ENCODE data around the gene MFRP. TPM values are rescaled to one million over a fixed set of nuclear protein-coding genes. Genes with fewer than 3 reads are reported as not detected.
"Not testable (repeated sequence)": the region's sequence is repeated elsewhere in the genome, so short reads cannot be mapped to it uniquely, and the experiment has no call there.

The MFRP gene
- not detected for polyA plus RNA-seq (2012; ENCODE audit: insufficient read depth, insufficient read length)

DNA sequence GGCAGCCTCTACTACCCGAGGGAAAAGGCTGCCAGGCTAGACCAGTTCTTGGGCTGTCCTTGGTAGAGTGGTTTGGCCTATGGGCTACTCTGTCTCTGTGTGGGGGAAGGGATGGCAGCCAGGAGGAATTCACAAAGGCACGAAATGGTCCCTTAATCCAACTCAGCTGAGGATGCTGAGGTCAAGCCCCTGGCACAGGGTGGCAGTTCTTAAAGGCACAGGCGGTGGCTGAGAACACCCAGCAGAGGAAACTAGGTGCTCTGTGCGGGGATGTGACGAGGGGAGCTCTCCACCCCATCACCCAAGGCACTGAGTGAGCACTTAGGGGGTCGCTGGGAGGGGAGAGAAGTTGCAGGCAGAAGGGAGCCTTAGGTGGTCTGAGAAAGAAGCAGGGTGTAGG lies at the start of gene MFRP:
MFRP (minus strand) TSS at position 101 of the 400 bp plus-strand sequence. CDS start 192 bp downstream, outside the sequence.
- H3K4me3 ChIP-seq (ENCODE audit: low read length) = no peak within 1 kb of the TSS
- DNase-seq (ENCODE audit: low read depth, low spot score) = no peak

DNA sequence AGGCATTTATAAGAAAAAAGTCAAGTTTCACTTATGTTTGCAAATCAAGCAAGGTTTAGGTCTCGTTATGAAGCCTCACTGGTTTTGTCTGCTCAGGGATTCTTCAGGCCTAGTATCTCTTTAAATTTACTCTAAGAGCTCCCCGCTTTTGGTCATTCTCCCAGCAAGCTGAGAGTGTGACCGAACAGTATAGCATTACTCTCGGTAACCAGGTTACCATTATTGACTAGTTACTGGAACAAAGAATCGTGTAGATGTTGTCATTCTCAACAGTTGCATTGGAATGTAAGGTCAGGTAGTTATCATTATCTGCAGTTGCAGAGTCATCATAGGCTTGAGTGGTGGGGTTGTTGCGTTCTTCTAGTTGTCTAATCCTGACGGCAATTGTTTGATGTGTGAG lies 44.8 kb upstream of the MFRP start:
- DNase-seq (ENCODE audit: low read depth, low spot score) = no peak

DNA sequence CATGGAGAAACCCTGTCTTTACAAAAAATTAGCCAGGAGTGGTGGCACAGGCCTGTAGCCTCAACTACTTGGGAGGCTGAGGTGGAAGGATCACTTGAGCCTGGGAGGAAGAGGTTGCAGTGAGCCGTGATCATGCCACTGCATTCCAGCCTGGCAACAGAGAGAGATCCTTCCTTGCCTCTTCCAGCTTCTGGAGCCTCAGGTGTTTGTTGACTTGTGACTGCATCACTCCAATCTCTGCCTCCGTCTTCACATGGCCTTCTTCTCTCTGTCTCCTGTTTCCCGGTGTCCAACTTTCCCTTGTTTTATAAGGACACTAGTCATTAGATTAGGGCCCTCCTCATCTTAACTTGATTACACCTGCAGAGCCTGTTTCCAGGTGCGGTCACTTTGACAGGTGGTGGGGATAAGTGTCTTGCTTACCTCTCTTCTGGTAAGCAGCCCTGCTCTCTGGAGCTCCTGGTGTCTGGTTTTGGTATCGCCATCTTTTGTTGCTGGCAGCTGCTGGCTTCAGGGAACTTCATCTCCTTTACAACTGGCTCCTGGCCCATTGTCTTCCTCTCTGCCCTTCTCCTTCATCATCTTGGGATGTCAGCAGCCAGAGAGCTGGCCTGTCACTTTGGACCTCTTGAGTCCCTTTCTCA lies 43.2 kb upstream of the MFRP start:
- no peak overlapping the region for H3K4me3 ChIP-seq (ENCODE audit: low read length)
- no peak for DNase-seq (ENCODE audit: low read depth, low spot score)

More for the DNA sequence above, 44.8 kb upstream of the MFRP start:
- no peak overlapping the region for H3K4me3 ChIP-seq (ENCODE audit: low read length)

DNA sequence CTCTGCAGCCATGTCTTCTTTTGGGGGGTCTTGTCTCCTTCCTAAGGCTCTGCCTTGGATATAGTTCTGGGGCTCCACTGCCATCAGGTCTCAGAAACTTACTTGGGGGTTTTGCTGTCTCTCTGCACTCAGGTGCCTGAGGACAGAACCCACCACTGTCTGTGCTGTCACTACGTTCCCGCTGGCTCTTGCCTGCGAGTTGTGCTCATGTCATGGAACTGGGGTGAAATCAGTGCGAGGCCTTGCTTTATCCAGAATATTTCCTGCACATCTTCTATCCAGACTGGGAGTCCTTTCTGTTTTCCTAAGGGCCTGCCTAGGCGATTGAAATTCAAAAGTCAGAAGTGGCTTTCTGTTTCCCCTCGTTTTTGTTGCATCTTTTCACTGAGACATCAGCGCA lies 41.6 kb upstream of the MFRP start:
- DNase-seq (ENCODE audit: low read depth, low spot score) = no peak
- no peak overlapping the region for H3K4me3 ChIP-seq (ENCODE audit: low read length)

DNA sequence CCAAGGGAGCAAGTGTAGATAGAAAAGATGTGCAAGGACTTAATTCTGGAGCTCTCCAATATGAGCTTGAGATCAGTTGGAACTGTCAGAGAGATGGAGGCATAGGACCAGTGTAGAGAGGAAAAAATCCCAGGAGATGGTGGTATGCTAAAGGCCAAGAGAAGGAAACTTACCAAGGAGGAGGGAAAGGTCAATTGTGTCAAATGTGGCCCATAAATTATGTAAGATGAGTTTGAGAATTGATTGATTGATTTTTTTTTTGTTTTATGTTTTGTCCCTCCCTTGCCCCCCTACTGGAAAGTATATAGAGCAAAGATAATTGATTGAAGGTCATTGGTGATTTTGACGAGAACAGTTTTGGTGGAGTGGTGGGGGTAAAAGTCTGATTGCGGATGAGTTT lies 37.8 kb upstream of the MFRP start:
- no peak overlapping the region for H3K4me3 ChIP-seq (ENCODE audit: low read length)
- DNase-seq (ENCODE audit: low read depth, low spot score) = no peak

DNA sequence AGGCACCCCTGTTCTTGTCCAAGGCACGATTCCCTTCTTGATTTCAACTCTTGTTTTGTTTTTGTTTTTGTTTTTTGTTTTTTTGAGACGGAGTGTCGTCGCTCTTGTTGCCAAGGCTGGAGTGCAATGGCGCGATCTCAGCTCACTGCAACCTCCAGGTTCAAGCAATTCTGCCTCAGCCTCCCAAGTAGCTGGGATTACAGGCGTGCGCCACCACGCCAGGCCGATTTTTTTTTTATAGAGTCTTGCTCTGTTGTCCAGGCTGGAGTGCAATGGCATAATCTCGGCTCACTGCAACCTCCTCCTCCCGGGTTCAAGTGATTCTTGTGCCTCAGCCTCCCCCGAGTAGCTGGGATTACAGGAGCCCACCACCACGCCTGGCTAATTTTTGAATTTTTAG lies 36.0 kb upstream of the MFRP start:
- not testable (repeated sequence) for H3K4me3 ChIP-seq (ENCODE audit: low read length)

DNA sequence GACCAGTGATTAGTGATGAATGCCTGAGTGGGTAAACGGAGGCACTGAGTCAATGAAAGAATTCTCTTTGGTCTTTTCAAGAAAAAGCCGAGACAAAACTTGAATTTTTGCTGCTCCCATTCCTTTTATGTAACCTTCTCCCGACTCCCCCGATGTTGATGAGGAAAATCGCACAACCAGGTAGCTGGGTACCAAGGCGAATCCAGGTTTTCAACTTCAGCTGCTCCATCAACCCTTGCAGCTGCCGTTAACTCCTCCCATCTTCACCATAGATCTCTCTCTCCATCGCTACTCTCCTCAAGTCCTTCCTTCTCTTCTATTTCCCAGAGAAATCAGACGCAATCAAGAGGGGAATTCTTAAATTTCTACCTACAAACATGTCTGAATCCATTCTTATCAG lies 35.6 kb upstream of the MFRP start:
- no peak for DNase-seq (ENCODE audit: low read depth, low spot score)
- H3K4me3 ChIP-seq (ENCODE audit: low read length) = peak overlapping the region; percentile 75

More for the DNA sequence above, 36.0 kb upstream of the MFRP start:
- DNase-seq (ENCODE audit: low read depth, low spot score) = not testable (repeated sequence)

DNA sequence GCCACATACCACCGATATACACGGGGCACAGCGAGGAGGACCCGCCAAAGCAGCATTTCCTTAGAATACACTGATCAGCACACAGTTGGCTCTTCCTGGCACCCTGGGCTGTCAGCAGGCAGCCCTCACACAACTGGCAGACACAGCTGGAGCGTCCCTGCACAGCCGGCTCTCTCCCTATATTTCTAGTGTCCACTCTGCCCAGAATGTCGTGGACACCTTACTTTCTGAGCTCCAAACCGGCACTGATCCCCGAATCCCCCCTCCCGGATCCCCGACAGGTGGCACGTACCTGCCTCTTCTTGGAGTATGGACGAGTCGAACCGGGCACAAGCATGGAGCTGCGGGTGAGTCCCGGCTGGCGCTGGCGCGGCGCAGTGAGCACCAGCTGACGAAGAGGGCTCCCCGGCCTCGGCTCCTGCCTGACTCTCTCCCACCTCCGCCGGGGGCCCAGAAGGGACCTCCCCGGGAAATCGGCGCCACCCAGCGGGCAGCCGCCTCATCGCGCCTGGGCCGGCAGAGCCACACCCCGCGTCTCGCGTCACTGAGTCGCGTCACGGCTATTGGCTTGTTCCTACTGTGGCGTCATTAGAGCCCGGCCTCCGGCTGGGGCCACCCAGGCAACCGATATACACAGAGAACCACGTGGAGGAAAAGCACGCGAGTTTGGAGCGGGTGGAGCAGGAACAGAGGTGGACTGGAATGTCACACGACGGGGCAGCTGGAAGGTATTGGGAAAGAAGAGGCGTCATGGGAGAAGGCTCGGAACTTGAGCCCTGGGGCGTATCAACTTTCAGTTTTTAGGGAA lies 34.9 kb upstream of the MFRP start, which contains the start of gene USP2:
USP2 (minus strand) TSS at position 510 of the 808 bp plus-strand sequence. CDS start 8,210 bp downstream, outside the sequence.
- H3K4me3 ChIP-seq (ENCODE audit: low read length) = peak within 1 kb of the TSS; percentile 75
- DNase-seq (ENCODE audit: low read depth, low spot score) = peak; percentile 89

DNA sequence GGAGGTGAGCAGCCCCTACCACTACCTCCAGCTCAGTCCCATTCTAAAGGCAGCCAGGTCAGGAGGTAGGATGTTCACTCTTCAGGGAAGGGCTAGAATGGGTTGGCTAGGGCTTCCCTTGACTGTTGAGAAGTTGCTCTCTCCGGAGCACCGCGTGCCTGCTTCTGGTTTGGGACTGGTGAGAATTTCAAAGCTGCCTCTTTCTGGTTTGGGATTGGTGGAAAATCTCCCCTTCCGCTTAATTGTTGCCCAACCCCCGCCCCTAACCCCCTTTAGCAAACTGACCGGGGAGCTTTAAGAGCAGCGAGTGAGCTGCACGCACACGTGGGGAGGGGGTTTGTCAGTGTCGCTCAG lies 34.3 kb upstream of the MFRP start:
- DNase-seq (ENCODE audit: low read depth, low spot score) = peak; percentile 37
- H3K4me3 ChIP-seq (ENCODE audit: low read length) = peak overlapping the region; percentile 75

DNA sequence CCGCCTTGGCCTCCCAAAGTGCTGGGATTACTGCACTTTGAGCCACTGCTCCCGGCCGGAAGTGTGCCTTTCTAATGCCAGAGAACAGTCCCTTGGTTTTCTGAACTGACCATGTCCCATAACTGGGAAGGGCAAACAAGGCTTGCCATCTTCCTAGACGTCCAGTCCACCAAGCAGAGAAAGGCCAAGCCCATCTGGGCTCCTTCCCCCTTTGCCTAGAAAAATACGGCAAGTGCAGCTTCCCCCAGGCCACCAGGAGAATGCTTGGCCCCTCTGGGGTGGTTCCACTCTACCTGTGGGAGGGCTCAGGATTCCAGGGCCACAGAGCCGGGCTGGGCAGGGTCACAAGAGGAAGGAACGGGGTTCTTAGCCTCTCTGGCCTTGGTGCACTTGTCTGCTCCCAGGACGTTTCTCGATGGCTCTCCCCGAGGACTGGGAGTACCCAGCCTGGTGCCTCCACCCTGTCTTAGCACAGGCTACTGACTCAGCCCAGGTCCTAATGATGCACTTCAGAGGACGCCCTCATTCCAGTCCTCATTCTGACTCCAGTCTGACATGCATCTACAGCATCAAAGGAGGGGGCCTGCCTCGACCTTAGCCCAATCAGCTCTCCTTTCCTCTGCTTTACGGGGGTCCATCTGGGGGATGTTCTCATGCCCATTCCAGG lies 33.8 kb upstream of the MFRP start:
- peak overlapping the region; percentile 75 for H3K4me3 ChIP-seq (ENCODE audit: low read length)
- no peak for DNase-seq (ENCODE audit: low read depth, low spot score)

DNA sequence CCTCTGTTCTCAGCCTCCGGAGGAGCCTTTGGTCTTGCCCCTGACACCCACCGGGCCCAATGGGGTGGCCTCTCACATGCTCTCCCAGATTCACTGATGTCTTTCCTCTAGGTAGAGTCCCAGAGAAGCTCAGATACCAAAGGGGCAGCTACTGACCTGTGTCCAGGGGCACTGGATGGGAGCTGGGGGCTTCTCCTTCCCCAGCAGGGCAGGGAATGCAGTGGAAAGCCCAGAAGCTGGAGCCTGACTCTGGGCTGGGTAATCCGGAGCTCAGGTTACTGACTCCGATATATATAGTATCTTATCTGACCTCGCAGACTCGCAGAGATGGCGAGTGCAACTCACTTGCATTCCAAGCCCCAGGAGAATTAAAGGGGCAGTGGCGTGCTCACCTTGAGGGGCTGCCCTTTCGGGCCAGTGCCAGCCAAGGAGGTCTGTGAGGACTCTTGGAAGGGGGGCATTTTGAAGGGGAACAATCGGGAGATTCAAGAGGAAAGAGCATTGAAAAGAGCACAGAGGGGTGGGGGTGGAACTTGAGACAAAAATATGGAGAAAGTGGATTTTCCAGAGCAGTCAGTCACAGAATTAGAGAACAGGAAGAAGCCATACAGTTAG lies 32.5 kb upstream of the MFRP start:
- no peak overlapping the region for H3K4me3 ChIP-seq (ENCODE audit: low read length)
- no peak for DNase-seq (ENCODE audit: low read depth, low spot score)

DNA sequence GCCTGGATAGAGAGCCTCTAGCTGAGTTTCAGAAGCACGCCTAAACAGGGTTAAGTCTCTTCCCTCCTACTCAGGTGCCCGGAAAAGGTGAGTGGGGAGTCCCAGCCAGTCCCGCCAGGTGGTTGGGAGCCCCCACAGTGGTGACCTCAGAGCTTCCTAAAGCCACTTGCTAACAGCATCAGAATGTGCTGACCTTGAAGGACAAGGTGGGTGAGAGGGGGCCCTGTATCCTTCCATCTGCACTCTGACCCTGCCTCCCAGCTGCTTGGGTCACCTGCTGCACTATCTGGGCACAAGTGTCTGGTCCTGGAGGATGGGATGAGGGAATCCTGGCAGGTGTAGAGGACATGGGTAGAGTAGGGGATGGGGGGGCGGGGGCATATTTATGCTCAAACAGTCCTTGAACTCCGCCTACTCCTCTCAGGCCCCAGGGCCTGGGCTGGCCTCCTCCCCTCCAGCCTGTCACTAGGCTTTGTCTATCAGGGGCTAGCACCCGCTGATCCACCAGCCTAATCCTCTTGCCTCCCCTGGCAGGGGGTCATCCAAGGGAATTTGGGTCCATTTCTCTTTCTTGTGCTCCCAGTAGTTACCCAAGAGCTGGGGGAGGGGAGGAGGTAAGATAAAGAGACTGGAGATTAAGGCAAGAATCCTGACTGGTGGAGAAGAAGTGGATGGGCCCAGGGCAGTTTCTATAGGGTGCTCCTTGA lies 31.6 kb upstream of the MFRP start:
- DNase-seq (ENCODE audit: low read depth, low spot score) = no peak
- no peak overlapping the region for H3K4me3 ChIP-seq (ENCODE audit: low read length)

DNA sequence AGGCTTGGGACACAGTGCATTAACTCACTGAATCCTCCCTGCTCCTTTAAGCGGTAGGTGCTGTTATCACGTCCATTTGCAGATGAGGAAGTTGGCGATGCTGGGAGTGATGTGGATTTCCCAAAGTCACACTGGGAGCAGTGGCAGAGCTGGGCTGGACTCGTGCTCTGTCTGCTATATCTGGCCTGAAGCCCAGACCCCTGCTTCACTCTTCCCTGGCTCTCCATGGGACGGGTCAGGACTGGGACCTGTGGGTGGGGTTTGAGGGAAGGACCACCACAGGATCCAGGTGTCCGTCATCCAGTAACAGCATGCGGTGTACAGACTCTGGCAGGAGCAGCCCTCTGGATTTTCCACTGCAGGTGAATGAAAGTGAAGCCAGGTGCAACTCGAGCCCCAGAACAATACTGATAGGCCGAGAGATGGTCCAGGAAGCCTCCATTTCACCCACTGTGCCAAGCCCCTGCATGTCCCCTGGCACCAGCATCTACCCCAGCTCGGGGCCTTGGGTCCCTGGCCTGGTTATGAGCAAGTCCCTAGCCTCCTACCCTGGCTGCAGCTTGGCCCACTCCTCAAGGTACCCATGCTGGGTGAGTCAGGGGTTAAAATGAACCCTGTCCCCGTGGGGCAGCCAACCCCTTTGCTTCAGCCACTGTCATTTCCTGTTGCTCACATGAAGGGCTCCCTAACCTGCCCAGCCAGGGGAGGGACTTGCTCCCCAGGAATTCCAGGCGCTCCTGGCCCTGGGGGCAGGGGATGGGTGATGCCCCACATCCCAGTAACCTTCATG lies 30.8 kb upstream of the MFRP start:
- H3K4me3 ChIP-seq (ENCODE audit: low read length) = no peak overlapping the region
- no peak for DNase-seq (ENCODE audit: low read depth, low spot score)

DNA sequence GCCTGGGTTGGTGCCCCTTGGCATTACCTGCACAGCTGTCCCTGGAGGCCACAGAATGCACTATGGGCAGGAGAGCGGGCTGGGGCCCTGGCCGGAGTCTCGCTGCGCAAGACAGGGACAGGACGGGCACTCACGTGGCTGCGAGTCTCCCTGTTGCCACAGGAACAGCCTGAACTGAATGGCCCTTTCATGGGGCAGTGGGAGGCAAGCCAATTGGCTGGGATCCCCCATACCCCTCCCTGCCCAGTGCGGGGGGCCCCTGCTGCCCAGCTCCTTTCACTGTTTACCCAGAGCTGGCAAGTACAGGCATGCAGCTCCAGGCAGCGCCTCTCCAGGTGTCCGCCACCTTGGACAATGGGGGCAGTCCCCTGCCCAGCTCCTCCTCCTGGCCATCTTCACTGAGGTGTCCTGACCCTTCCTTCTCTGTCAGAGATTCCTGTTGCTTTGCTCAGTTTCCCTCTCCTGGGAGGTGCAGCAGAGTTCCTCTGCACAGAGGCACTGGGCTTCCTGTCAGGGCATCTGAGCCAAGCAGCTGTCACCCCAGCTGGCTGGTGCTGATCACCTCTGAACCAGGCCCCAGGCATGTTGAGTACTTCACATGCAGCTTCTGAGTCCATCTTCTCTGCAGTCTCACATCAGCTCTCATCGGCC lies 29.8 kb upstream of the MFRP start:
- DNase-seq (ENCODE audit: low read depth, low spot score) = no peak
- H3K4me3 ChIP-seq (ENCODE audit: low read length) = no peak overlapping the region

DNA sequence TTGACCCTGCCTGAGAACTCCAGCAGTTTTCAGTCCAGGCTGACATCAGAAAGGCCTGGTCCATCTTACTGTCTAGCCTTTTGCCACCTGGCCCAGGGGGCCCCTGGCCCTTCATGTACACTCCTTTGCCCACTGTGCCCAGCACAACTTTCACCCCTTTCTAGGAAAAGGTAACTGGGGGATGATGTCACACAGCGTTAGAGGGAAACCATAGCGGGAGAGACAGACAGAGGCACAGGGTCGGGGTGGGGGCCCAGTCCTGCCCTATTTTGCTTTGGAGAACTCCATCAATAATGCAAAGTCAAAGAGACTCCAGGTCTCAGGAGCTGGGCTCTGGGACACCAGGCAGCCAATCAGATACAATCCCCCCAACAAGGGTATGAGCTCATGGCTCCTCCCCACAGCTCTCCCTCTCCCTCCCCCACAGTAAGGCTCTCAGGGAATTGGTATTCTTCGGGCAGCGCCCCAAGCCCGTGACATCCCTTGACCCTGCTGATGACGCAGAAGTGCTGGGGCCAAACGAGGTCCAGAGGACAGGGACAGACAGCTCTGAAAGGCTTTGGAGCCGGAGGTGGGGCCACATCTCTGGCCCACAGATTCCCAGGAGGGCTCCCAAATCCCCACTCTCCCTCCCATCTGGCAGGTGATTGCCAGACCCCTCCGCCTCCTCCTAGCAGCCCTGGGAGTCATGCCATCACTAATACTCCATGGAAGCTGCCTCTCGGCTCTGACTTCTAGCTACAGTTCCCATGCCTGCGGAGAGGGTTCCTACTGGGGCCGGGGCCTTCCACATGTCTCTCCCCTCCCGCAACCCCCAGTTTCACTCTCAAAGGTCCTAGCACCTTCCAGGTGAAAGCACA lies 29.1 kb upstream of the MFRP start:
- no peak for DNase-seq (ENCODE audit: low read depth, low spot score)
- no peak overlapping the region for H3K4me3 ChIP-seq (ENCODE audit: low read length)

DNA sequence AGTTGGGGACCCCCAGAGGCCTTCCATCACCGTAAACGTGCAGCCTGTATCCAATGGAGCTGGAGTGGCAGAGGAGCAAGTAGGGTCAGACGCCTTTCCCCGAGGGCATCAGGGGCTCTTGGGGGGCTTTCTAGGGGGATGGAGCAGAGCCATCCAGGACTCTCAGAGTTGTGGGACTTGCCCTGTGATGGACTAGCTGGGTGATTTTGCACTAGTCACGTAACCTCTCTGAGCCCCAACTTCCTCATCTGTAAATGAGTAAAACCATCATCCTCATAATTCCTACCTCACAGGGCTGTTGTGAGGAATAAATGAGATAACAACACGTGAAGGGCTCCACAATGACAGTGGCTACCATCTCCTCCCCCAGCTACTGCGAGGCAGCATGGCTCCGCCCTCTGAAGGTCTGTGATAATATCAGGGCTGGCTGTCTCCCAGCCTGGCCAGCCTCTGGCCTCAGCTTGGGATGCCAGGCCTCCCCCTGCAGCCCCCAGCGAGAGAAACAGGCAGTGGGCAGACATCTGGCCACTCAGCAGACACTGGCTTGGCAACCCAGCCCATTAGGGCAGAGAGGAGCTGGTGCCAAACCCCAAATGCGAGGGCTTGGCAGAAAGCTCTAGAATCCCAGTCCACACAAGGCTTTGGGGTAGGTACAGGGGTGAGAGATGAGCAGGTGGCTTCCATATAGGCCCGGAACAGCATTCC lies 28.3 kb upstream of the MFRP start:
- H3K4me3 ChIP-seq (ENCODE audit: low read length) = no peak overlapping the region
- no peak for DNase-seq (ENCODE audit: low read depth, low spot score)

Data from Jurkat, Clone E6-1 (cell line).